ENCODE results near the gene KMT2C. TPM values are rescaled to one million over a fixed set of nuclear protein-coding genes. Genes with fewer than 3 reads are reported as not detected.
A peak's percentile ranks its signal among the peaks of the same experiment; 100 is the strongest.
"Not testable (repeated sequence)": the region's sequence is repeated elsewhere in the genome, so short reads cannot be mapped to it uniquely, and the experiment has no call there.

The KMT2C gene
- total RNA-seq, 1 donor, result 34.3 TPM

GRCh38 chr7:152328234-152328633 lies 107.6 kb downstream of the KMT2C start:
- no peak for TF ChIP-seq CTCF (IDR thresholded peaks at IDR 0.05; ENCODE audit: insufficient read depth, low read length)
- no peak for DNase-seq (ENCODE audit: low read depth)
- no peak overlapping the region for H3K4me3 ChIP-seq (ENCODE audit: low read depth, low read length)

GRCh38 chr7:152315845-152316244 lies 120.0 kb downstream of the KMT2C start:
- no peak for DNase-seq (ENCODE audit: low read depth)
- TF ChIP-seq CTCF (IDR thresholded peaks at IDR 0.05; ENCODE audit: insufficient read depth, low read length), result no peak

GRCh38 chr7:152313831-152314604 lies 121.8 kb downstream of the KMT2C start:
- no peak for TF ChIP-seq CTCF (IDR thresholded peaks at IDR 0.05; ENCODE audit: insufficient read depth, low read length)
- H3K4me3 ChIP-seq (ENCODE audit: low read depth, low read length), result no peak overlapping the region
- DNase-seq (ENCODE audit: low read depth), result peak; percentile 88

More at GRCh38 chr7:152315845-152316244, 120.0 kb downstream of the KMT2C start:
- H3K4me3 ChIP-seq (ENCODE audit: low read depth, low read length), result no peak overlapping the region

- TF ChIP-seq CTCF (IDR thresholded peaks at IDR 0.05; ENCODE audit: insufficient read depth, low read length), result no peak
- no peak for DNase-seq (ENCODE audit: low read depth)
Observed at GRCh38 chr7:152313217-152313616, 122.6 kb downstream of the KMT2C start.

GRCh38 chr7:152312316-152312715 lies 123.5 kb downstream of the KMT2C start:
- no peak for TF ChIP-seq CTCF (IDR thresholded peaks at IDR 0.05; ENCODE audit: insufficient read depth, low read length)
- DNase-seq (ENCODE audit: low read depth), result peak; percentile 64
- H3K4me3 ChIP-seq (ENCODE audit: low read depth, low read length), result no peak overlapping the region

More at GRCh38 chr7:152313217-152313616, 122.6 kb downstream of the KMT2C start:
- H3K4me3 ChIP-seq (ENCODE audit: low read depth, low read length), result no peak overlapping the region

GRCh38 chr7:152307902-152308301 lies 127.9 kb downstream of the KMT2C start:
- DNase-seq (ENCODE audit: low read depth), result no peak
- TF ChIP-seq CTCF (IDR thresholded peaks at IDR 0.05; ENCODE audit: insufficient read depth, low read length), result no peak
- no peak overlapping the region for H3K4me3 ChIP-seq (ENCODE audit: low read depth, low read length)

- H3K4me3 ChIP-seq (ENCODE audit: low read depth, low read length); DNase-seq (ENCODE audit: low read depth): not testable (repeated sequence)
Observed at GRCh38 chr7:152299542-152300143, 136.2 kb downstream of the KMT2C start.

Measured in fibroblast of the aortic adventitia (primary cell).